Stomach (tissue), 9 donors: Measurements from ENCODE around the gene OR1Q1. TPM values are rescaled to one million over a fixed set of nuclear protein-coding genes. Genes with fewer than 3 reads are reported as not detected.

ENCODE experiments used
- DNase-seq, 2 donors: peaks; one replicate each; pipeline versions ENCODE4 v3.0.0 to v3.0.0-alpha.2; 2013 to 2019
- H3K27ac ChIP-seq, 5 donors: fragments of 200-600 bp in 4 of 5; sonication (generic) in 4 of 5; one replicate each; pipeline ENCODE4 v1.5.1; 2013 to 2019; ENCODE audit warnings: mild to moderate bottlenecking in 1 of 5, moderate library complexity in 1 of 5
- H3K27me3 ChIP-seq, 3 donors: fragments of 200-600 bp; sonication (generic); one replicate each; pipeline ENCODE4 v1.5.1; 2017 to 2019; ENCODE audit warnings: mixed run types in 1 of 3
- H3K36me3 ChIP-seq, 4 donors: fragments of 200-600 bp; sonication (generic); 1 replicate in 3 of 4; 2 replicates in 1 of 4; pipeline ENCODE4 v1.5.1; 2016 to 2019
- H3K4me1 ChIP-seq, 4 donors: fragments of 200-600 bp; sonication (generic); one replicate each; pipeline ENCODE4 v1.5.1; 2016 to 2019
- H3K4me3 ChIP-seq, 4 donors: fragments of 200-600 bp; sonication (generic) in 3 of 4; one replicate each; pipeline ENCODE4 v1.5.1; 2016 to 2019; ENCODE audit warnings: mild to moderate bottlenecking in 1 of 4
- H3K9me3 ChIP-seq, 4 donors: fragments of 200-600 bp; sonication (generic); one replicate each; pipeline ENCODE4 v1.5.1; 2016 to 2019
- CTCF ChIP-seq, 7 experiments: fragments of 450-650 bp in 4 of 7; fragments of 200-600 bp in 3 of 7; sonication (generic) in 3 of 7; IDR thresholded peaks; one replicate each; pipeline ENCODE4 v1.5.1; 2016 to 2019; ENCODE audit warnings: antibody characterized with exemption in 7 of 7, control low read depth in 2 of 7, mild to moderate bottlenecking in 1 of 7
- EP300 ChIP-seq: sonication (generic); formaldehyde crosslinking; IDR thresholded peaks from one replicate; pipeline ENCODE4 v1.6.1; 2017; ENCODE audit warnings: antibody characterized with exemption
- POLR2A ChIP-seq, 4 donors: fragments of 450-650 bp; IDR thresholded peaks; one replicate each; pipeline ENCODE4 v1.6.1; 2016; ENCODE audit warnings: antibody characterized with exemption in 4 of 4, control low read depth in 2 of 4, mild to moderate bottlenecking in 1 of 4, moderate library complexity in 1 of 4
- POLR2AphosphoS5 ChIP-seq, 3 donors: sonication (generic); formaldehyde crosslinking; IDR thresholded peaks; one replicate each; pipeline ENCODE4 v1.6.1; 2016; ENCODE audit warnings: antibody characterized with exemption in 3 of 3
- WGBS, 5 donors: extraction: QIAGEN DNeasy Blood & Tissue Kit in 3 of 5; methylation state at CpG; one replicate each; pipeline versions ENCODE4 v1.1.5 to v1.1.7; 2013 to 2018; 5-methylcytosine and 5-hydroxymethylcytosine counted together
- intact Hi-C: fragments of 100-400 bp; cut with DNase I; formaldehyde crosslinking; loops from one replicate; pipeline ENCODE4 v1.15.1; 2023; ENCODE audit warnings: low total_unique reads
- polyA plus RNA-seq, 3 donors: library from polyadenylated mRNA; stranded (reverse); fragments of 200-250 nt; gene quantifications; one replicate each; pipeline ENCODE4 v1.2.3, GENCODE V29; 2013
- total RNA-seq, 5 donors: library from RNA; depleted of rRNA; stranded (reverse); fragments of >200 nt; gene quantifications; one replicate each; pipeline versions ENCODE4 v1.1.0 to v1.2.3, GENCODE V29; 2014 to 2016
- donor health status: healthy with polysubstance abuse.
- donor health status: Bipolar disorder and iron deficiency.
- donor health status: healthy.

OR1Q1 gene
- total and polyA plus RNA-seq, 8 donors, result not detected

DNA sequence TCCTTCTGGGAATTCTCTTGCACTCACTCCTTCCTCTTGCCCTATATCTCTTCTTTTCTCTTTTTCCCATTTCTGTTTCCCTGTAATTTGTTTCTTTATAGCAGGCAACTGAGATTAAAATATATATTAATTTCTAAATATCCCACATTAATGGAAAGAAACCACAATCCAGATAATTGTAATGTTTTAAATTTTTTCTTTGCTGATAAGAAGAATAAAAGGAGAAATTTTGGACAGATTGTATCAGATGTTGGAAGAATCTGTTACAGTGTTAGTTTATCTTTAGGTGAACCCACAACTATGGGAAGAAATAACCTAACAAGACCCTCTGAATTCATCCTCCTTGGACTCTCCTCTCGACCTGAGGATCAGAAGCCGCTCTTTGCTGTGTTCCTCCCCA, 46.9 kb downstream of the OR1Q1 start, which contains the start of gene OR1L1:
Gene OR1L1, plus strand, starts transcription at position 301 of the 400 bp plus-strand sequence. Its CDS starts 0 bp downstream, at position 301.
- peaks cover 0 to 8% (median 5%) of the 10 kb centered on the region in 4 donors for H3K9me3 ChIP-seq
- H3K4me3 ChIP-seq, result no peak within 1 kb of the TSS
- intact Hi-C loops, result no loop called here
- TF ChIP-seq EP300, result no peak
- TF ChIP-seq POLR2A (IDR thresholded peaks at IDR 0.05), result no peak
- no peak for TF ChIP-seq POLR2AphosphoS5 (IDR thresholded peaks at IDR 0.05)
- no peak for TF ChIP-seq CTCF (IDR thresholded peaks at IDR 0.05)
- 50 to 56% (median 56%) methylated on average over 2 of the region's 2 CpGs for WGBS, 5 donors
- H3K36me3 ChIP-seq, result no peaks in the 10 kb centered on the region
- no peak for DNase-seq
- no peaks in the 10 kb centered on the region for H3K27me3 ChIP-seq
- no peaks in the 10 kb centered on the region for H3K4me1 ChIP-seq
- H3K27ac ChIP-seq, result no peak within 1 kb of the TSS

Other genes starting within 250 kb of the OR1Q1 start
- gene PTGS1, start 243.7 kb upstream of the OR1Q1 start, total RNA-seq, result 10 to 100 TPM in 2 of 5 donors, 1 to 10 TPM in 3; 6.4 to 49.6 (median 8.1) TPM
- gene PTGS1, start 243.7 kb upstream of the OR1Q1 start, polyA plus RNA-seq, result 10 to 100 TPM; 14.8 to 19.4 (median 15.4) TPM
- not detected for gene OR1J1, start 136.8 kb upstream of the OR1Q1 start, total RNA-seq
- gene OR1J1, start 136.8 kb upstream of the OR1Q1 start, polyA plus RNA-seq, result not detected
- gene OR1J2, start 103.9 kb upstream of the OR1Q1 start, total RNA-seq, result 1 to 10 TPM in 1 of 5 donors, not detected in 4; 6.4 TPM
- not detected for gene OR1J2, start 103.9 kb upstream of the OR1Q1 start, polyA plus RNA-seq
- 1 to 10 TPM in 1 of 5 donors, not detected in 4; 3.3 TPM for gene OR1J4, start 95.6 kb upstream of the OR1Q1 start, total RNA-seq
- gene OR1J4, start 95.6 kb upstream of the OR1Q1 start, polyA plus RNA-seq, result not detected
- not detected for gene OR1N1, start 87.4 kb upstream of the OR1Q1 start, total RNA-seq
- gene OR1N1, start 87.4 kb upstream of the OR1Q1 start, polyA plus RNA-seq, result not detected
- gene OR1N2, start 61.6 kb upstream of the OR1Q1 start, total RNA-seq, result not detected
- not detected for gene OR1N2, start 61.6 kb upstream of the OR1Q1 start, polyA plus RNA-seq
- under 1 TPM in 1 of 5 donors, not detected in 4; 0.55 TPM for gene OR1L8, start 31.4 kb upstream of the OR1Q1 start, total RNA-seq
- not detected for gene OR1L8, start 31.4 kb upstream of the OR1Q1 start, polyA plus RNA-seq
- gene OR1B1, start 42.9 kb downstream of the OR1Q1 start, total RNA-seq, result under 1 TPM in 1 of 5 donors, not detected in 4; 0.73 TPM
- not detected for gene OR1B1, start 42.9 kb downstream of the OR1Q1 start, polyA plus RNA-seq
- gene OR1L1, start 47.0 kb downstream of the OR1Q1 start, total RNA-seq, result not detected
- not detected for gene OR1L1, start 47.0 kb downstream of the OR1Q1 start, polyA plus RNA-seq
- not detected for gene OR1L3, start 60.4 kb downstream of the OR1Q1 start, total RNA-seq
- gene OR1L3, start 60.4 kb downstream of the OR1Q1 start, polyA plus RNA-seq, result not detected
- gene OR1L4, start 109.3 kb downstream of the OR1Q1 start, total RNA-seq, result not detected
- gene OR1L4, start 109.3 kb downstream of the OR1Q1 start, polyA plus RNA-seq, result not detected
- gene OR1L6, start 127.6 kb downstream of the OR1Q1 start, total RNA-seq, result not detected
- gene OR1L6, start 127.6 kb downstream of the OR1Q1 start, polyA plus RNA-seq, result not detected
- not detected for gene OR5C1, start 174.2 kb downstream of the OR1Q1 start, total RNA-seq
- not detected for gene OR5C1, start 174.2 kb downstream of the OR1Q1 start, polyA plus RNA-seq
- not detected for gene OR1K1, start 185.4 kb downstream of the OR1Q1 start, total RNA-seq
- not detected for gene OR1K1, start 185.4 kb downstream of the OR1Q1 start, polyA plus RNA-seq
- gene PDCL, start 213.8 kb downstream of the OR1Q1 start, total RNA-seq, result 10 to 100 TPM in 3 of 5 donors, 1 to 10 TPM in 2; 5.8 to 35.4 (median 11.6) TPM
- gene PDCL, start 213.8 kb downstream of the OR1Q1 start, polyA plus RNA-seq, result 10 to 100 TPM in 1 of 3 donors, 1 to 10 TPM in 2; 5.5 to 11.8 (median 10.0) TPM